ENCODE results near the gene HAS3.
"Not testable (repeated sequence)": the region's sequence is repeated elsewhere in the genome, so short reads cannot be mapped to it uniquely, and the experiment has no call there.

HAS3 gene, protein sequence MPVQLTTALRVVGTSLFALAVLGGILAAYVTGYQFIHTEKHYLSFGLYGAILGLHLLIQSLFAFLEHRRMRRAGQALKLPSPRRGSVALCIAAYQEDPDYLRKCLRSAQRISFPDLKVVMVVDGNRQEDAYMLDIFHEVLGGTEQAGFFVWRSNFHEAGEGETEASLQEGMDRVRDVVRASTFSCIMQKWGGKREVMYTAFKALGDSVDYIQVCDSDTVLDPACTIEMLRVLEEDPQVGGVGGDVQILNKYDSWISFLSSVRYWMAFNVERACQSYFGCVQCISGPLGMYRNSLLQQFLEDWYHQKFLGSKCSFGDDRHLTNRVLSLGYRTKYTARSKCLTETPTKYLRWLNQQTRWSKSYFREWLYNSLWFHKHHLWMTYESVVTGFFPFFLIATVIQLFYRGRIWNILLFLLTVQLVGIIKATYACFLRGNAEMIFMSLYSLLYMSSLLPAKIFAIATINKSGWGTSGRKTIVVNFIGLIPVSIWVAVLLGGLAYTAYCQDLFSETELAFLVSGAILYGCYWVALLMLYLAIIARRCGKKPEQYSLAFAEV

GRCh38 chr16:69105501-69106361 lies at the start of gene HAS3:
HAS3 (plus strand) TSS chr16:69105653; CDS start chr16:69109396, 3,743 bp downstream.
- DNase-seq = peak; percentile 17

GRCh38 chr16:69055980-69056379 lies 49.5 kb upstream of the HAS3 start:
- no peak for DNase-seq

DNA sequence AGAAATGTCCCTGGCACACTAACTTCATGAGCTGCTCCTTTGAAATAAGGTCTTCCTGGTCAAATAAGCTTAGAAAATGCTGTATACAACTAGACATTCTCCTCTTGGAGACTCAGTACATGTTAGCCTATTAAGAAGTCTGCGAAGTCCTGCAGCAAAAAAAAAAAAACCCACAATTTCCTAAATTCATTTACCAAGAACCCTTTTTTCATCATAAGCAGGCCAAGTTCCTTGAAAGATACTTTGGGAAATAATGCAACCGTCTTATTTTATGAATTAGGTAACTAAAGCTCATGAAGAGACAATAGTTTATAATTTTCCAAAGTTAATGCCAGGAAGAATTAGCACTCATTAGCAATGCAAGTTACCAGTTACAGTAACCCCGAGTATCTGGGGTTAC lies 49.0 kb upstream of the HAS3 start:
- DNase-seq = no peak

DNA sequence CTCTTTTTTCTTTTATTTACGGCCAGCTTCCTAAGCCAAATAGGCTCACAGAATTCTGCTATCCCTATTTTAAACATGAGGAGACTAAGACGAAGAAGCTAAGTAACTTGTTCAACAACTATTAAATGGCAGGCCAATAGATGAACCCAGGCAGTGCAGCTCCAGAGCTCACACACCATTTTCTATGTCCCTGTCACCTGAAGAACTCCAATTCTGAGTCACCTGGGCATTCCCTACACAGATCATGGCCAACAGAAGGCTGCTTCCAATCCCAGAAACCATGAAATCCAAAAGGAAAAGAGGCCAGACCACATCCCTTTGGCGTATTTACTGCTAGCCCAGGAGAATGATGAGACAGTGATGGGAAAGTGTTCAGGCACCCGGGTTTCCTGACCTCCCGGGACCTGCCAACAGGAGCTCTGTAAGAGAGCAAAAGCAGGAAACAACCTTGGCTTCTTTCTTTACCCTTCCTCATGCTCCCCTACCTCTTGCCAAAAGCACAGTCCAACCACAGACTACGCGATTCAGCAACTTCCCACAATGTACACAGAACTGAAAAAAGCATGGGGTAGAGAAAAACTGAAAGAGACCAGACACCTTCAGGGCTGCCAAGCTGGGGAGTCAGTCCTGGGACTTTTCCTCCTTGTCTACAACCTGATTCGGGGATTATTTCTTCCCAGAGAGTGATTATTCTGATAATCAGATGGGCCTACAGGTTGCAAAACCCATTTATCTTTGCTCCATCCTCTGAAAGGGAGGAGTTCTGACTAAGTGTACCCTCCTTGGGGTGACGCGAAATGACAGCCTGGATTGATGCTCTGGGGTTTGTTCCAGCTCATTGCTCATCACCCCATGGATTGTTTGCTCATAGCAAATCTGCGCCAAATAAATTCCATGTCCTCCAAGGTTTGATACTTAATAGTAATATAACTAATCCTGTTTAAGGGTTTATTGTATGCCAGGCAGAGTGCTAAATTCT lies 47.8 kb upstream of the HAS3 start:
- DNase-seq = no peak

DNA sequence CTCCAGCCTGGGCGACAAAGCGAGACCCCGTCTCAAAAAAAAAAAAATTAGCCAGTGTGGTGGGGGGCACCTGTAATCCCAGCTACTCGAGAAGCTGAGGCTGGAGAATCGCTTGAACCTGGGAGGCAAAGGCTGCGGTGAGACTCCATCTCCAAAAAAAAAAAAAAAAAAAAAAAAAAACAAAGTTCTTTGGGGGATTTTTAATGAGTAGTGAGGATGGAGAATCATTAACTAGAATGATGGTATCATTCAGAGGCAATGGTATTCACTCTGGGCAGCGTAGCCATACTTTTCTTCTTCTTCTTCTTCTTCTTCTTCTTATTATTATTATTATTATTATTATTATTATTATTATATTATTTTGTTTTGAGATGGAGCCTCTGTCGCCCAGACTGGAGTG lies 42.0 kb upstream of the HAS3 start:
- not testable (repeated sequence) for DNase-seq

DNA sequence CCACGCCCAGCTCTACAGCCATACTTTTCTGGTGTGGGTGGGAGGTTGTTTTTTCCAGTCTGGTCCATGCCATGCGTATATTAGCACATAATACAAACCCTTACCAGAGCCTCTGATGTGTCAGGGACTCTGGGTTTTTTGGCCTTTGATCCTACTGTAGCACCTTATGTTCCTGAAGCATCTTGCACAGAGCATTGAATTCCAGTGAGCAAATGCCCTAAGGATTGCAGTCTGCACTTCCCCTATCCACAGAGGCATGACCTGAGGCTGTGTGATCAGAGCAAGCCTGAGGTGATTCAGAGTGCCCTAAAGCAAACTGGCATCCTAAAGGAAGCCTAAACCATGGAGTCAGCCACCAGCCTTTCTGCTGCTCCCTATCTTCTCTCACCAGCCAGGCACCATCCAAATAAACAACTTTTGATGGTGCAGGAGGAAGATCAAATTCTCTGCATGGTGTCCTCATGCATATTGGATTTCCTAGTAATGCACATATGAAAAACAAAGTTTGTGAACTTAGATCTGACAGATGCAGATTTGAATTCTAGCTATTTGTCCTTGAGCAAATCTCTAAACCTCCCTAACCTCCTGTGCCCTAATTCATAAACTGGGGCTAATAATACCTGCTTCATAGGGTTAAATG lies 41.2 kb upstream of the HAS3 start:
- DNase-seq = no peak

DNA sequence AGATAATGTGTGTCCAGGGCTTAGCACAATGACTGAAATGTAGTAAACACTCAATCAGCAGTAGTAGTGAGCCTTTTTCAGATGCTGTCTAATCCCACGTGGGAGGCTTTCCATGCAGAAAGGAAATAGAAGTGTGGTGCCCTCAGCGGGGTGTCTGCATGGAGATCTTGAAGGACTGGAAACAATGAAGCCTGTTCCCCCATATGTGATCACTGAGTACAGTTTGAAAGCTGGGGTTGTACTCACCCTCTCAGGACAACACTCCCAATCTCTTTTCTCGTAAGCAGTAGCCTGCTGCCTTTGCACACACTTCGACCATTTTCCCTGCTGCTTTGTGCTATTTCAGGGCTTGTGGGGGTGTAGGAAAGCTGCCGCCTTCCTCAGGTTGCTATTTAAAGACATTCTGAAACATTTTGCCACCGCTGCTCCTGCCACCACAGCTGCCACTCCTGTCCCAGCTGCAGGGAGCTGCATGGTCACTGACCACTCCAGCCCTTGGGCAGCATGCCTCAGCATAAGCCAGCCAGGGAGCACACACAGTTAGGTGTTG lies 40.6 kb upstream of the HAS3 start:
- DNase-seq = no peak

GRCh38 chr16:69069504-69069903 lies 35.9 kb upstream of the HAS3 start:
- no peak for DNase-seq

- DNase-seq = no peak
Measured at GRCh38 chr16:69071036-69071435, 34.4 kb upstream of the HAS3 start.

GRCh38 chr16:69072640-69072974 lies 32.8 kb upstream of the HAS3 start:
- no peak for DNase-seq

DNA sequence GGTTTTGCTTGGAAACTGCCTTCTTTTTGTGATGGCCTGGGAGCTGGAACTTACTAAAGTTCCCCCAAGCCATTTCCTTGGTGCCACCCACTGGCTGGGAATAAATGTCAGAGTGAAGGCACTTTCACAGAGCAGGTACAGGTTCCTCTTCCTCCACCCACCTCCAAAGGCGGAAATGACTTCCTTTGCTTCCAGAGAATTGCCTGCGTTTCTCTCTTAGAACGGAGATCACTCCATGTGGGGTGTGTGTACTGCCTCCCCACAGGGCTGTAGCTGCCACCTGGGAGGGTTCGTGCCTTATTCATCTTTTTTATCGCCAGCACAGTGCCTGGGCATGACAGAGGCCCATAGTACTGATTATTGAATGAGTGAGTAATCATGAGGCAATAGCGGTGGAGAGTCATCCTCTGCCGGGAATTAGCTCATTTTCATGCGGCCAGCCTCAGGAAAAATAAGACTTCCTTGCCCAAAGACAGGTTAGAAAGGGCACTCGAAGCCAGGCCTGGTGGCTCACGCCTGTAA lies 32.2 kb upstream of the HAS3 start:
- no peak for DNase-seq

GRCh38 chr16:69077251-69077650 lies 28.2 kb upstream of the HAS3 start:
- no peak for DNase-seq

GRCh38 chr16:69078073-69078472 lies 27.4 kb upstream of the HAS3 start:
- DNase-seq = no peak

DNA sequence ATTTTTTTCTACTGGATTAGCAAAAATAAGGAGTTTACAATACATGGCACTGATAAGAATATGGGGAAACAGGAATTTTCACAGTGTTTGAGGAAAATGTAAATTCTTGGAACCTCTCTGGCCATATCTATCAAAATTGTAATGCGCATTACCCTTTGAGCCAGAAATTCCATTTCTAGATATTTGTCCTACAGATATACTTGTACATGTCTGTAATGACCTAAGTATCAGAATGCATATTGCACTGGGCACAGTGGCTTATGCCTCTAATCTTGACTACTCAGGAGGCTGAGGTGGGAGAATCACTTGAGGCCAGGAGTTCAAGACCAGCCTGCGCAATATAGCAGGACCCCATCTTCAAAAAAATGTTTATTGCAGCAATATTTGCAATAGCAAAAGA lies 25.8 kb upstream of the HAS3 start:
- DNase-seq = no peak

- DNase-seq = no peak
Measured at GRCh38 chr16:69083306-69083941, 22.0 kb upstream of the HAS3 start.

DNA sequence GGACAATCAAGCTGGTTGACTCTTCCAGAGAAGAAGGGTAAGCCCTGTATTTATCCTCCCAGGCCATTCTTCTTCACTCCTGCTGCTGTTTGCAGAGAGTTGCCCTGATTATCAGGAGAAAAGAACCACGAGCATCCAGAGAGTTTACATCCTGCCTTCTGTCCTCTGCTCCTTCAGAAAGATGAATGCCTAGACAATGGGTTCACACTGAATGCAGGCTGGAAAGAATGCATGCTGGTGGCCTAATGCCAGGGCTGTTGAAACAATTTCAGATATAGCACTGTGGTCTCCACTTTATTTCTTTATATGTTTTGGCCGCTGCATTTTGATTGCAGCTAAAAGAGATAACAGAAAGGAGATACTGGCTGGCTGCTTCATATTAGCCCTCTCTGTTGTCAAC lies 21.2 kb upstream of the HAS3 start:
- DNase-seq = no peak

GRCh38 chr16:69085032-69085695 lies 20.3 kb upstream of the HAS3 start:
- DNase-seq = no peak

DNA sequence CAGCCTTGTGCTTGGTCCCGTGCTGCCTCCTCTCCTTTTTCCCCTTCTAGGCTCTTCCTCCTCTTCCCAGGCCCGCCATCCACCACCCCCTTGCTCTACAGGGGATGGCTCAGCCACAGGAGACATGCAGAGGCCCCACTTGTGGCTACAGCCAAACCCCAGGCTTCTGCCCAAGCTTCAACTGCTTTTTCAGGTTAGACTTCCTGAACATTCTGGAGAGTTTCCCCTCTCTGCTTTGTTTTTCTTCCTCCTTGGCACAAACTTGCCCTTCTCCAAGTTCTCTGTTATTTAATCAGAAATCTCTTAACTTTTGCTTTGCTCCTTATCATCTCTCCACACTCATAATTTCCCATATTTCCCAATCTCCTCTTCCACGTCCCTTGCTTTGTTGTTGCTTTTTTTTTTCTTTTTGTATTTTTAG lies 18.3 kb upstream of the HAS3 start:
- no peak for DNase-seq

- DNase-seq = no peak
Measured at GRCh38 chr16:69088684-69089083, 16.8 kb upstream of the HAS3 start.
